Measurements from ENCODE around the gene MPO. TPM values are rescaled to one million over a fixed set of nuclear protein-coding genes. Genes with fewer than 3 reads are reported as not detected.

MPO gene
- total and polyA plus RNA-seq, 2 donors (not counting 3 experiments of a cell fraction or from before 2014, with no cell fraction given) = not detected

GRCh38 chr17:58253082-58253481 lies 27.7 kb downstream of the MPO start:
- H3K9ac ChIP-seq (replicated peaks; ENCODE audit: extremely low read depth, insufficient read depth, low read length) = no peak overlapping the region
- H3K27ac ChIP-seq (ENCODE audit: insufficient read depth, low read depth, low read length) = no peak overlapping the region
- TF ChIP-seq POLR2AphosphoS5 (IDR thresholded peaks at IDR 0.05; ENCODE audit: insufficient read depth, low read depth, low read length) (no peak), CTCF (IDR thresholded peaks at IDR 0.05; ENCODE audit: extremely low read depth in 1 of 2, insufficient read depth in 1 of 2, low read depth in 1 of 2, low read length in 2 of 2) (no peak), JUN (IDR thresholded peaks at IDR 0.05; ENCODE audit: borderline replicate concordance, insufficient read depth, insufficient read length, low read depth) (no peak), MAX (IDR thresholded peaks at IDR 0.05; ENCODE audit: insufficient read depth, insufficient read length) (no peak), EZH2 (IDR thresholded peaks at IDR 0.05; ENCODE audit: borderline replicate concordance, low read depth, low read length, severe bottlenecking) (no peak), MYC (IDR thresholded peaks at IDR 0.05; ENCODE audit: low read depth, low read length) (no peak), POLR2A (IDR thresholded peaks at IDR 0.05; ENCODE audit: low read depth, low read length) (no peak), FOS (IDR thresholded peaks at IDR 0.05; ENCODE audit: borderline replicate concordance, insufficient read depth, low read length) (no peak), GATA2 (IDR thresholded peaks at IDR 0.05; ENCODE audit: insufficient read depth, insufficient read length, low read depth, low read length) (no peak)
- H3K9me3 ChIP-seq (replicated peaks; ENCODE audit: control insufficient read depth, insufficient read depth, low read length) = no peaks in the 10 kb centered on the region
- peaks cover 18 to 21% of the 10 kb centered on the region in 2 experiments for H3K27me3 ChIP-seq (ENCODE audit: control insufficient read depth in 2 of 2, insufficient read depth in 2 of 2, low read length in 2 of 2)
- H2AFZ ChIP-seq (ENCODE audit: low read depth, low read length) = no peak overlapping the region
- no peak overlapping the region for H3K4me3 ChIP-seq (replicated peaks in 1 of 3; ENCODE audit: insufficient read depth in 1 of 3, low read depth in 1 of 3, low read length in 3 of 3)
- no peaks in the 10 kb centered on the region for H3K9me1 ChIP-seq (replicated peaks; ENCODE audit: control insufficient read depth, extremely low read depth, insufficient read depth, low read length)
- no peak for DNase-seq (ENCODE audit: low read depth, low spot score)
- no peaks in the 10 kb centered on the region for H3K36me3 ChIP-seq (ENCODE audit: control insufficient read depth in 2 of 2, extremely low read depth in 1 of 2, insufficient read depth in 2 of 2, low read length in 2 of 2)
- ChIA-PET POLR2A (interaction anchor here (0.6 kb wide), 1 partner anchor 113 kb away, joined by 4 read pairs; no protein-coding TSS in a partner anchor), CTCF (no interaction called here)
- no peak overlapping the region for H3K4me2 ChIP-seq (ENCODE audit: insufficient read depth, low read length)
- no peaks in the 10 kb centered on the region for H3K79me2 ChIP-seq (ENCODE audit: control insufficient read depth, insufficient read depth, low read length)
- no TSS peak for BruUV-seq (replicated peaks)
- dilution Hi-C loops (cut with MboI; ENCODE audit: extremely low pct_ligation_motif_present, low sequenced_read_pairs) (no loop called here), intact Hi-C loops (cut with micrococcal nuclease) (no loop called here)
- H4K20me1 ChIP-seq (replicated peaks; ENCODE audit: control insufficient read depth, extremely low read depth, insufficient read depth, low read length) = no peaks in the 10 kb centered on the region
- no peaks in the 10 kb centered on the region for H3K4me1 ChIP-seq (ENCODE audit: control insufficient read depth, extremely low read depth, insufficient read depth, low read length)
- FAIRE-seq = no peak

All from endothelial cell of umbilical vein (primary cell).